Measurements from ENCODE around the gene TCF4.

The TCF4 gene

DNA sequence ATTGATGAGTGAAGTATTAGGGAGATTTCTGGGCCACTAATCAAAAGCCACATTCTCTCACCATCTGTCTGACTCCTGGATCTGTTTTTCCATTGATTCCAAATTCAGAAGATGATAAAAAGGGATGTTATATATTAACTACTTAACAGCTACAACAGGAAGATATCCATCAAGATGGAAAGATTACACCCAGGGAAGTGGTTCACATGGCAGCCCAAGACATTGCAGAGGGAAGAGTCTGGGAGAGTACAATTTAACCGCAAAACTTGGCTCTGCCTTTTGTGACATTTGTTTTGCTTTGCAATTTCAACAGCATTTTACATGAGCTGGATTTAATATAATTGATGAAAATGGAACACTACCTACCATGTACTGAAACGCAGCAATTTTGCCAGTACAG, 22.5 kb upstream of the TCF4 start:
- no peak overlapping the region for H3K4me3 ChIP-seq (replicated peaks; ENCODE audit: insufficient read depth, low read length)
- no peak for TF ChIP-seq CTCF (IDR thresholded peaks at IDR 0.05; ENCODE audit: insufficient read depth, low read length)
- no peak for TF ChIP-seq POLR2AphosphoS5 (IDR thresholded peaks at IDR 0.05; ENCODE audit: low read depth)
- no peak overlapping the region for H3K27ac ChIP-seq (replicated peaks)
- no peaks in the 10 kb centered on the region for H3K27me3 ChIP-seq (ENCODE audit: insufficient read depth, poor library complexity, severe bottlenecking)
- DNase-seq (ENCODE audit: low read depth in 1 of 2, low spot score in 1 of 2), result no peak

DNA sequence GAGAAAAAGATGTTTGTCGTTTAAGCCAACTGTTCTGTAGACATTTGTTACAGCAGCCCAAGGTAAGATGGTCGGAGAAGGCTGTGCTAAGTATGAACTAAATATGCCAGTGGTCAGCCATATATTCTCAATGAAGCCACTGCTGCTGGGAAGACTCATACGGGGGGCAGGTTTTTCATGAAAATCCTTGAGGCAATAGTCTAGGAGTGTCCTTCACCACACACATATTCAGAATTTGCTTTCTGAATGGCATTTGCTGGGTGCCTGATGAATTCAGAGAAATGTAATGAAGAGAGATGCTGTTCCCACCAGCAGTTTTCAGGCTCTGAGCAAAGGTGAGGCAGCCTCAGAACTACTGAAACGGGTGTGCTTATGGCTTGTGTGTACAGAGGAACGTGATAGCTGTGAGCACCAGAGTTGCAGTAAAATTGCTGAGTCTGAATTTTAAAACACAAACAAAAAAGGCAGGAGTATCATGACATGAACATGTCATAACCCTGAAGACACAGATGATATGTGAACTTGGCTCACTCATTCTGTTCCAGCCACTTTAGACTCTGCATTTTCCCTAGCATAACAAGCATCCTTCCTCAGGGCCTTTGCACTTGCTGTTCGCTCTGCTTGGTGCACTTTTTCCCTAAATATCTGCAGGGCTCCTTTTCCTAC, 21.3 kb upstream of the TCF4 start:
- Histone ChIP-seq H3K4me3 (replicated peaks; ENCODE audit: insufficient read depth, low read length) (no peak overlapping the region), H3K27me3 (ENCODE audit: insufficient read depth, poor library complexity, severe bottlenecking) (no peaks in the 10 kb centered on the region), H3K27ac (replicated peaks) (no peak overlapping the region)
- TF ChIP-seq SPI1 (IDR thresholded peaks at IDR 0.05; ENCODE audit: borderline replicate concordance, low read depth), result no peak
- no peak for TF ChIP-seq GABPA (IDR thresholded peaks at IDR 0.05; ENCODE audit: low read depth)
- TF ChIP-seq POLR2AphosphoS5 (IDR thresholded peaks at IDR 0.05; ENCODE audit: low read depth), result no peak
- DNase-seq (ENCODE audit: low read depth in 1 of 2, low spot score in 1 of 2), result no peak

- DNase-seq (ENCODE audit: low read depth in 1 of 2, low spot score in 1 of 2), result no peak
- Histone ChIP-seq H3K4me3 (replicated peaks; ENCODE audit: insufficient read depth, low read length) (no peak overlapping the region), H3K27me3 (ENCODE audit: insufficient read depth, poor library complexity, severe bottlenecking) (no peaks in the 10 kb centered on the region), H3K27ac (replicated peaks) (no peak overlapping the region)
- TF ChIP-seq POLR2AphosphoS5 (IDR thresholded peaks at IDR 0.05; ENCODE audit: low read depth) (no peak), CTCF (IDR thresholded peaks at IDR 0.05; ENCODE audit: insufficient read depth, low read length) (no peak), SPI1 (IDR thresholded peaks at IDR 0.05; ENCODE audit: borderline replicate concordance, low read depth) (no peak), GABPA (IDR thresholded peaks at IDR 0.05; ENCODE audit: low read depth) (no peak)
- TF ChIP-seq, protein P1, sequence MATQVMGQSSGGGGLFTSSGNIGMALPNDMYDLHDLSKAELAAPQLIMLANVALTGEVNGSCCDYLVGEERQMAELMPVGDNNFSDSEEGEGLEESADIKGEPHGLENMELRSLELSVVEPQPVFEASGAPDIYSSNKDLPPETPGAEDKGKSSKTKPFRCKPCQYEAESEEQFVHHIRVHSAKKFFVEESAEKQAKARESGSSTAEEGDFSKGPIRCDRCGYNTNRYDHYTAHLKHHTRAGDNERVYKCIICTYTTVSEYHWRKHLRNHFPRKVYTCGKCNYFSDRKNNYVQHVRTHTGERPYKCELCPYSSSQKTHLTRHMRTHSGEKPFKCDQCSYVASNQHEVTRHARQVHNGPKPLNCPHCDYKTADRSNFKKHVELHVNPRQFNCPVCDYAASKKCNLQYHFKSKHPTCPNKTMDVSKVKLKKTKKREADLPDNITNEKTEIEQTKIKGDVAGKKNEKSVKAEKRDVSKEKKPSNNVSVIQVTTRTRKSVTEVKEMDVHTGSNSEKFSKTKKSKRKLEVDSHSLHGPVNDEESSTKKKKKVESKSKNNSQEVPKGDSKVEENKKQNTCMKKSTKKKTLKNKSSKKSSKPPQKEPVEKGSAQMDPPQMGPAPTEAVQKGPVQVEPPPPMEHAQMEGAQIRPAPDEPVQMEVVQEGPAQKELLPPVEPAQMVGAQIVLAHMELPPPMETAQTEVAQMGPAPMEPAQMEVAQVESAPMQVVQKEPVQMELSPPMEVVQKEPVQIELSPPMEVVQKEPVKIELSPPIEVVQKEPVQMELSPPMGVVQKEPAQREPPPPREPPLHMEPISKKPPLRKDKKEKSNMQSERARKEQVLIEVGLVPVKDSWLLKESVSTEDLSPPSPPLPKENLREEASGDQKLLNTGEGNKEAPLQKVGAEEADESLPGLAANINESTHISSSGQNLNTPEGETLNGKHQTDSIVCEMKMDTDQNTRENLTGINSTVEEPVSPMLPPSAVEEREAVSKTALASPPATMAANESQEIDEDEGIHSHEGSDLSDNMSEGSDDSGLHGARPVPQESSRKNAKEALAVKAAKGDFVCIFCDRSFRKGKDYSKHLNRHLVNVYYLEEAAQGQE (IDR thresholded peaks at IDR 0.05; ENCODE audit: insufficient replicate concordance, low read depth), result no peak
These were observed 20.5 kb upstream of the TCF4 start for GRCh38 chr18:55608497-55608896.

DNA sequence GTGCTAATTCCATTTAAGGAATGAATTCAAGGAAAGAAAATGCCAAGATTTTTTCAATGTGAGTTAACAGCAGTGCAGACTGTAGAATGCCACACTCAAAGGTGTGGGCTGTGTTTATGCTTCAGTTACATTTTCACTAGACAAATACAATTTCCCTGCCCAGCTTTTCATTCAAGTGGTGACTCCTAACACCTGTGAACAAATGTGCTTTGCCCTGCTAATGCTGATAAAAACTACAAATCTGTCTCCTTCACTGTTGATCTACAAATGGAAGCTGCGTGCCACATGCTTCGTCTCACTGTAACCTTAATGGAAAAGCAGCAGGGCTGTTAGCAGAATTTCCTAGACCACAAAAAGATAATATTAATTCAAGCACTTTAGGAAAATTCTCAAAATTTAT, 19.8 kb upstream of the TCF4 start:
- Histone ChIP-seq H3K27me3 (ENCODE audit: insufficient read depth, poor library complexity, severe bottlenecking) (no peaks in the 10 kb centered on the region), H3K27ac (replicated peaks) (no peak overlapping the region), H3K4me3 (replicated peaks; ENCODE audit: insufficient read depth, low read length) (no peak overlapping the region)
- no peak for TF ChIP-seq SPI1 (IDR thresholded peaks at IDR 0.05; ENCODE audit: borderline replicate concordance, low read depth)
- no peak for TF ChIP-seq POLR2AphosphoS5 (IDR thresholded peaks at IDR 0.05; ENCODE audit: low read depth)
- TF ChIP-seq GABPA (IDR thresholded peaks at IDR 0.05; ENCODE audit: low read depth), result no peak
- TF ChIP-seq CTCF (IDR thresholded peaks at IDR 0.05; ENCODE audit: insufficient read depth, low read length), result no peak
- TF ChIP-seq, protein P1 (IDR thresholded peaks at IDR 0.05; ENCODE audit: insufficient replicate concordance, low read depth), result no peak
- no peak for DNase-seq (ENCODE audit: low read depth in 1 of 2, low spot score in 1 of 2)

All from HL-60 (cell line).